GM19240 (cell line): ENCODE measurements around the gene FAF2.
"Not testable (repeated sequence)": the region's sequence is repeated elsewhere in the genome, so short reads cannot be mapped to it uniquely, and the experiment has no call there.

ENCODE experiments used
- DNase-seq: peaks from one replicate; pipeline ENCODE4 v3.0.0; 2011; ENCODE audit warnings: low spot score; ENCODE audit not compliant: insufficient read length

The FAF2 gene

DNA sequence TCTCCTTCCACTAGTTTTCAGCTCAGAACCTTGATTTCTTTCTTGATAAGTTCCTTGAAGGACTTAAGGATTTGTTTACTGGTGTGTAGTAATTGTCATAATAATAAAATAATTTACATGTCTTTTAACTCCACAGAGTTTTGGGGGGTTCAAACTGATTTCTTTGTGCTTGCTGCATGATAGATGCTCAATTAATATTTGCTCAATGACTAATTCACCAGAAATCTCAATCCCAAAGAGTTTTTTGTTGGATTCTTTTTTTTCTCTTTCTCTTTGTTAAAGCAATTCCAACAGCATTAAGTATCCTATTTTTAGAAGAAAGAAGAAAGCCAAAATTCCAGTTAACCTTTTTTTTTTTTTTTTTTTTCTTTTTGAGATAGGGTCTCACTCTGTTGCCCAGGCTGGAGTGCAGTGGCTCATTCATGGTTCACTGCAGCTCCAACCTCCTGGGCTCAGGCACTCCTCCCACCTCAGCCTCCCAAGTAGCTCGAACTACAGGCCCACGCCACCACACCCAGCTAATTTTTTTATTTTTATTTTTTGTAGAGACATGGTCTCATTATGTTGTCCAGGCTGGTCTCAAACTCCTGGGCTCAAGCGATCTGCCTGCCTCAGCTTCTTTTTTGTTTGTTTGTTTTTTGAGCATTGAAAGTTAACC is 10.8 kb downstream of the FAF2 start:
- no peak for DNase-seq

DNA sequence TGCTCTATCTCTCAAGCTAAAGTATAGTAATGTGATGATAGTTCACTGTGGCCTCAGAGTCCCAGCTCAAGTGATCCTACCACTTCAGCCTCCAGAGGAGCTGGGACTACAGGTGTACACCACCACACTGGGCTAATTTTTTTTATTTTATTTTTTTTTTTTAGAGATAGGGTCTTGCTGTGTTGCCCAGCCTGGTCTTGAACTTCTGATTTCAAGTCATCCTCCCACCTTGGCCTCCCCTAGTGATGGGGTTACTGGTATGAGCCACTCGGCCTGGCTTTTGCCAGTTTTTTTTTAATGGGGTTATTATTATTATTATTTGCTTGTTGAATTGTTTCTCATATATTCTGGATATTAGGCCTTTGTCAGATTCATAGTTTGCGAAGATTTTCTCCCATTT is 13.2 kb downstream of the FAF2 start:
- DNase-seq, result no peak

DNA sequence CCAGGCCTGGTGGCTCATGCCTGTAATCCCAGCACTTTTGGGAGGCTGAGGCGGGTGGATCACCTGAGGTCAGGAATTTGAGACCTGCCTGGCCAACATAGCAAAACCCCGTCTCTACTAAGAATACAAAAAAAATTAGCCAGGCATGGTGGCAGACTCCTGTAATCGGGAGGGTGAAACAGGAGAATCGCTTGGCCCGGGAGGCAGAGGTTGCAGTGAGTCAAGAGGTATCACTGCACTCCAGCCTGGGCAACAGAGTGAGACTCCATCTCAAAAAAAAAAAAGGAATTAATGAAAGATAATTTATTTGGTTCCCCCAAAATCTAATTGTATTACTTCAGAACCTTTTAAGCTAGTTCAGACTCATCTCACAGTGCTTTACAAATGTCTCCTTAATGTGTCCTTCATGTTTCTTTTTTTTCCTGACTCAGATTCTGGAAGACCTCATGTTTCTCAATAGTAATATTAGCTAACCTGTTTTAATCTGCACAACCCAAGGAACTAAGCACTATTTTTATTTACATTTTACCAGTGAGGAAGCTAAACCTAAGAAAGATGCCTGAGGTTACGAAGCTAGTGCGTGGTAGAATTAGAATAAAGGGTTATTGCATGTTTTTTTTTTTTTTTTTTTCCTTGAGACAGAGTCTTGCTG is 15.1 kb downstream of the FAF2 start:
- DNase-seq, result no peak

DNA sequence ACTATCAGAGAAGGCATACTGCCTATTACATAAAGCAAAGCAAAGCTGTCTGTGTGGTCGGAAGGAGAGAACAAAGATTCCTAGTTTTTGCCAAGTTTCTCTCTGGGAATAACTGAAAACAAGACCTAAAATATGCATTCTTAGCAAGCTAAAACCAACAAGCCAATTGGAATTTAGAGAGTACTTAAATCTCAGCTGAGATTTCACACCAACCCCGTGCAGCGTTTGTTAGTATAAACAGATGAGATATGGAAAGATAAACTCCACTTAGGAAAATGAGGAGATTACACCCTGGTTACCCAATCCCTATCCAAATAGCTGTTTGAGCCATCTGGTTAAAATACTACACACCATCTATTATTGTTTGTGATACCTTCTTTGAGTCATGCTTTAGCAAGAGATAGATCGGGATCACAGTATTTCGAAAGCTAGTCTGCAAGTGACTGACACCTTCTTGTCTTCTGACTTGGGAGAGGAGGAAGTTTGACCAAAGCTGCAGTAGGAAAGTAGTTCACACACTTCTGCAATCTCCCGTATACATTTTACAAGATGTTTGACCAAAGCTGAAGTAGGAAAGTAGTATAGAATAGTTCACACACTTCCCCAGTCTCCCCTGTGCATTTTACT is 18.2 kb downstream of the FAF2 start:
- DNase-seq, result no peak

- no peak for DNase-seq
These were observed 21.1 kb downstream of the FAF2 start for GRCh38 chr5:176469296-176469695.

DNA sequence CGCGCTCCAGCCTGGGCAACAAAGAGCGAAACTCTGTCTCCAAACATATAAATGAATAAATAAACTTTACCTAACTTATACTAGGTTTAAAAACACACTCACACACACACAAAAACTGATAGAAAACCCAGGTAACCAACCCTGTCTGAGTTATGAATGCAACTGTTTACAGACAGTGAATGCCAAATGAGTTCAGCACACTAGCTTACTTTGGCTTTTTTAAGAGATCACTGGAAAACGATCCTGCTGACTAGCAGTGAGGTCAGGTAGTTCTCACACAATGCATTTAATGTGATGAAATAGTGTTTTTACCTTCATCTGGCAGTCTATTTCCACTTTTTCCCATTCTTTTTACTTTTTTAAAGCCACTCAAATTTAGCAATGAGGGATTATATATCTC is 22.4 kb downstream of the FAF2 start:
- no peak for DNase-seq

DNA sequence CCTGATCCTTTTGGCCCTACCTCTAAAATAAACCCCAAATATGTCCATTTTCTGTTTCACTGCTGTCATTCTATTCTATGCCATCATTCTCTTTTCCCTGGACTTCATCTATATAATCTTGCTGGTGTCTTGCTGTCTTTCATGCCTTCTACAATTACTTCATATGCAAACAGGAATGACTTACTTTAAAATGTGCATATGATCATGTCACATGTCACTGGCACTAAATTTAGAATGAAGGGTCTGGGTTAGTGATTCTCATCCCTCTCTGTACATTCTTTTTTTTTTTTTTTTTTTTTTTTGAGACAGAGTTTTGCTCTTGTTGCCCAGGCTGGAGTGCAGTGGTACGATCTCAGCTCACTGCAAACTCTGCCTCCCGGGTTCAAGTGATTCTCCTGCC is 22.9 kb downstream of the FAF2 start:
- DNase-seq, result no peak

DNA sequence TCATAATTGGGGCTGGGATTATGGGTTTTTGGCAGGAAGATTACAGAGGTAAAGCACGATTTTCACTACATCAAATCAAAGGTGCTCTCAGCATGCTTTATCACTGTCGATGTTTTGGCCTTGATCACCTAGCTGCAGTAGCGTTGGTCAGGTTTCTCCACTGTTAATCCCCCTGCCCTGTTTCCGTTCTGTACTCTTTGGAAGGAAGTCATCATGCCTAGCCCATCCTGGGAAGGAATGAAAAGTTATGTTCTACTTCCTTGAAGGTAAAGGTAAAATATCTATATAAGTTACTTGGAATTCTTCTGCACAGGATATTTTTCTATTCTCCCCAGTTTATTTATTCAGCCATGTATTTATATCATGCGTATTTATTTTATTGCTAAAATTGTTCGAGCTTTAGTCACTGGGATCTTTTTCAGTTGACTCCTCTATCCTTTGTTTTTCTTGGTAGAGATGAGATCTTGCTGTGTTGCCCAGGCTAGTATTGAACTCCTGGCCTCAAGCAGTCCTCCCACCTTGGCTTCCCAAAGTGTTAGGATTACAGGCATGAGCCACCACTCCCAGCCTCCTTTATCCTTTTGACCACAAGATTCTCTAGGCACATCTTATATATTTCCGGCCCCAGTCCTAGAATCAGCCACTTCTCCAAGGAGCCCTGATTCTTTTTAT is 25.3 kb downstream of the FAF2 start:
- DNase-seq, result no peak

DNA sequence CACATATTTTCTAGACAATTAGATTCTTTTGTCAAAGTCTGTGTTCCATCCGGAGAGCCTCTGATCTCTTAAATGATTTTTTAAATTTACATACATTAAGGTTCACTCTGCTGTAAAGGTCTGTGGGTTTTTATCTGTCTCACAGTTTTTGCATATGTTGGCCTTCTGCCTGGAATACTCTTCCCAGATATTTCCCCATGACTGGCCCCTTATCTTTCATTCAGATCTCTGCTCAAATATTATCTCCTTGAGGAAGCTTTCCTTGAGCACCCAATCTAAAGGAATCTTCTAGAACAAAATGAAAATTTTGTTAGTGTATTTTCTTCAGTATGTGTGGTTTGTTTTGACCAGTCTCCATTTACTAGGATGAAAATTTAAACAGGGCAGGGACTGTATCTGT is 26.3 kb downstream of the FAF2 start:
- DNase-seq, result no peak

DNA sequence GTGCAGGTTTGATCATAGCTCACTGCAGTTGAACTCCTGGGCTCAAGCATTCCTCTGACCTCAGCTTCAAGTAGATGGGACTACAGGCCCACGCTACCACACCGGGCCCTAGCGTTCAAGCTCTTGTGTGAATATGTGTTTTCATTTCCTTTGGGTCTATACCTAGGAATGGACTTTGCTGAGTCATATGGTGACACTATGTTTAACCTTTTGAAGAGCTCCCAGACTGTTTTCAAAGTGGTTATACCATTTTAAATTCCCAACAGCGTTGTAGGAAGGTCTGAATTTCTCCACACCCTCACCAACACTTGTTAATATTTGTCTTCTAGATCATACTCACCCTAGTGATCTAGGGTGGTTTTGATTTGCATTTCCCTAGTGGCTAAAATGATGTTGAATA is 33.5 kb downstream of the FAF2 start:
- DNase-seq, result no peak

GRCh38 chr5:176485176-176485575 is 37.0 kb downstream of the FAF2 start:
- DNase-seq, result no peak

DNA sequence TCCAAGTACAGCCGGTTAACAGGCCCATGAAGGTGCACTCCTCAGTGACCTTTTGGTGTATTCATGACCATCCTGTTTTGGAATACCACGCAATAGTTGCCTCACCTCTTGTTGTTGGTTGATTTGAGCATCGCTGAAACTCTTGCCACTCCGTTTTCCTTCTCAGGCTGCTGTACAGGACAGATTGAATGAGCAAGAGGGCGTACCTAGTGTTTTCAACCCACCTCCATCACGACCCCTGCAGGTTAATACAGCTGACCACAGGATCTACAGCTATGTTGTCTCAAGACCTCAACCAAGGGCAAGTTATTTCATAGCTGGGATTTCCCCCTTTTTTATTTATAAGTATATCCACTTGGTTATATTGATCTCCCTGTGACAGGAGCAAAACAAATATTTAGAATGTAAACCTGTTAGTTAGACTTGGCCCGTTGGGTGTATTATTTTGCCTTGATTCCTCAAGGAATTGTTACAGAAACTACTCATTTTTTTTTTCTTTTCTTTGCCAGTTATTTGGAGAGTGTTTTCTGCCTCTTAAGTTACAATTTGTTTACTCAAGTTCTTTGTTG is 38.1 kb downstream of the FAF2 start:
- no peak for DNase-seq

- DNase-seq, result not testable (repeated sequence)
These were observed 39.0 kb downstream of the FAF2 start for GRCh38 chr5:176487160-176487559.

- no peak for DNase-seq
These were observed 40.9 kb downstream of the FAF2 start for GRCh38 chr5:176489077-176489476.

GRCh38 chr5:176490301-176490700 is 42.1 kb downstream of the FAF2 start:
- DNase-seq, result no peak

DNA sequence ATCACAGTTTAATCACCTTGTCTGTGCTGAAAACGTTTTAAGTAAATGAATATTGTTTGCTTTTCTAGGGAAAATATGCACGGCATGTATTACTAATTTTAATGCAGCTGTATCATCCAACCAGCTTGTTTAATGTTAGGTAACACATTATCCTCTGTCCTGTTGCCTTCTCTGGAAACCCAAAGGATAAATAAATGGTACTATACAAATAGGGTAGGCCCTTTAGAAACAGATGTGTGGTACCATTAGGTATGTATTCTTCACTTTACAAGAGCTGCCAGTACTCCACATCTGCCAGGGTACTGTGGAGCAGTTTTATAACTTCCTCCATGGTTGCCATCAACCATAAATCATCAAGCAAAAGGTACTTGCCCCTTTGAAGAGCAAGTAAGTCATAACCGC is 42.9 kb downstream of the FAF2 start:
- DNase-seq, result no peak

DNA sequence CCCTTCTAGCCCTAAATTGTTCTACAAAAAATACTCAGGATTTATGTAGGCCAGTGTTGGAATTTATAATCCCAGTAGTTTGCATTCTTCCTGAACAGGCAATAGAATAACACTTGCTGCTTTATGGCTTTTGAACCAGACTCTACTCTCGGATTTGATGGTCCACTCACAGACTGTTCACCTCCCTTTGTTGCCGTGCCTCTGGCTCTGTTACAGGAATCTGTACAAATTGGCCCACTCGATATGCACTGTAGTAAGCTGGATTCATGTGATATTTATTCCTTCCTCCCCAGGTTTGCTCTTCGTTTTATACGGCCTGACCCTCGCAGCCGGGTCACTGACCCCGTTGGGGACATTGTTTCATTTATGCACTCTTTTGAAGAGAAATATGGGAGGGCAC is 43.7 kb downstream of the FAF2 start:
- no peak for DNase-seq

- DNase-seq, result no peak
These were observed 44.2 kb downstream of the FAF2 start for GRCh38 chr5:176492431-176492830.

- no peak for DNase-seq
These were observed 49.7 kb downstream of the FAF2 start for GRCh38 chr5:176497852-176498251.

GRCh38 chr5:176499273-176499672 is 51.1 kb downstream of the FAF2 start:
- no peak for DNase-seq

DNA sequence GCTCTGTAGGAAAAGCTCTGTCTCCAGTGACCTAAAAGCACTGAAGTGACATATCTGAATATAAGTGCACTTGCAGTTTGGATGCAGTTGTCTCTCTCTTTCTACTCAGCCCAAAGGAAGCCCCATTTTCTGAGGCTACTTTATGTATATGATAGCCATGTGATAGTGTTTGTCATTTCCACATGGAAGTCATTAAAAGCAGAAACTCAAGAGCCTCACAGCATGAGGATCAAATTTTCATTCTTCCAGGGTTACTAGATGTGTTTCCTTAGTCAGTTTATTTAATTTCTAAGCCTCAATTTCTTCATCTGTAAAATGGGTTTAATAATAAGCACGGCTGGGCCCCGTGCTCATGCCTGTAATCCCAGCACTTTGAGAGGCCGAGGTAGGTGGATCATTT is 52.3 kb downstream of the FAF2 start:
- no peak for DNase-seq

- no peak for DNase-seq
These were observed 53.1 kb downstream of the FAF2 start for GRCh38 chr5:176501333-176501732.
